Eye (tissue), 1 donor: Measurements from ENCODE around the gene ROCK1.
"Not testable (repeated sequence)": the region's sequence is repeated elsewhere in the genome, so short reads cannot be mapped to it uniquely, and the experiment has no call there.

Experiments
- DNase-seq: peaks from one replicate; pipeline ENCODE4 v3.0.0-alpha.2; 2015

ROCK1 gene

GRCh38 chr18:21051620-21052019, 60.0 kb downstream of the ROCK1 start:
- DNase-seq: no peak

DNA sequence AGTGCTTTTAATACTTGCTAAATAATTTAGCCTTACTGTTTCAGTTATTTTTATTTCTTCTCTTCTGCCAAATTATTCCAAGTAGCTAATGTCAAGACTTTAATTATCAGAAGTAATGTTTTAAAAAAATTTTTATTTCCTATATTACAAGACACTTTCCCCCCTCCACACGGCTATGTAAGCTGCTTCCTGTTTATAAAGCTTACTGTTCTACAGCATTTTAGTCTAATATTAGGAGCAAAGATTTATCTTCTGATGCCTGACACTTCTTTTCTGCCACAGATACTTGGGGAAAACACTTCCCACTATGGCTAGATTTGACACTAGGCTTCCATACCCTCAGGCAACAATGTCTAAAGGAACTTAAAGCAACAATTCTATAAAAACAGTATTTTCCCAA, 62.3 kb downstream of the ROCK1 start:
- no peak for DNase-seq

GRCh38 chr18:21047126-21047525, 64.5 kb downstream of the ROCK1 start:
- DNase-seq: no peak

- no peak for DNase-seq
Observed at GRCh38 chr18:21040466-21040865, 71.1 kb downstream of the ROCK1 start.

DNA sequence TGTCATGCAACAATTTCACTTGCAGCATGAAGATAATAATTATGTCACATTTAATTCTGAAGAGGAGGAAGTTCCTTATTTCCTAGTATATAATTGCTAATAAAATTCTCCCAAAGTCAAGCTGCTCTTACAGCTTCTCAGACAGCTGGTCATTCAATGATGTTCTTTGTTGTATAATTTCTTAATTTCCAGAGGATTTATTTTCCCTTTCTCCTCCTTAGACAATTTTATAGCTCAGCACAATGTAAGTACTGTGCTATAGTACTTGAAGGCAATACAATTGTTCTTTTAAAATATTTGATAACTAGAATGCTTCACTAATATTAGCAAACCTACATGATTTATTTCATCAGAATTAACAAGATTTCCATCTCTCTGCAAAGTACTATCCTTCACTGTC, 73.4 kb downstream of the ROCK1 start:
- DNase-seq: no peak

DNA sequence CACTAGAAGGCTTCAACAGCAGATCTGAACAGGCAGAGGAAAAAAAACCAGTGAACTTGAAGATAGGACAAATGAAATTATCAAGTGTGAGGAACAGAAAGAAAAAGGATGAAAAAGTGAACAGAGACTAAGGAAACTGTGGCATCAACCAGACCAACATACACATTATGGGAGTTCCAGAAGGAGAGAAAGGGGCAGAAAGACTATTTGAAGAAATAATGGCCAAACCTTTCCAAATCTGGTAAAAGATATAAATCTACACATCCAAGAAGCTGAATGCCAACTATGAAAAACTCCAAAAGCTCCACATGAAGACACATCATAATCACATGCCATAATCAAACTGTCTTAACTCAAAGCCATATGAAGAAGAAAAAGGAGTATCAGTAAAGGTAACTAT, 79.8 kb downstream of the ROCK1 start:
- DNase-seq: no peak

DNA sequence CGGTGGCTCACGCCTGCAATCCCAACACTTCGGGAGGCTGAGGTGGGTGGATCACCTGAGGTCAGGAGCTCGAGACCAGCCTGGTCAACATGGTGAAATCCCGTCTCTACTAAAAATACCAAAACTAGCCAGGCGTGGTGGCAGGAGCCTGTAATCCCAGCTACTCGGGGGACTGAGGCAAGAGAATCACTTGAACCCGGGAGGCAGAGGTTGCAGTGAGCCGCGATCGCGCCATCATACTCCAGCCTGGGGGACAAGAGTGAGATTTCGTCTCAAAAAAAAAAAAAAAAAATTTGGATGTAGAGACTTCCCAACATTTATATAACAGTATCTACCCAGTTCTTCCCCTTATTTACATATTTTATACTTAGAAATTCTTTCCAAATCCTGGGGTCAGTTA, 93.4 kb downstream of the ROCK1 start:
- not testable (repeated sequence) for DNase-seq

- no peak for DNase-seq
Observed at GRCh38 chr18:21012308-21012707, 99.3 kb downstream of the ROCK1 start.

DNA sequence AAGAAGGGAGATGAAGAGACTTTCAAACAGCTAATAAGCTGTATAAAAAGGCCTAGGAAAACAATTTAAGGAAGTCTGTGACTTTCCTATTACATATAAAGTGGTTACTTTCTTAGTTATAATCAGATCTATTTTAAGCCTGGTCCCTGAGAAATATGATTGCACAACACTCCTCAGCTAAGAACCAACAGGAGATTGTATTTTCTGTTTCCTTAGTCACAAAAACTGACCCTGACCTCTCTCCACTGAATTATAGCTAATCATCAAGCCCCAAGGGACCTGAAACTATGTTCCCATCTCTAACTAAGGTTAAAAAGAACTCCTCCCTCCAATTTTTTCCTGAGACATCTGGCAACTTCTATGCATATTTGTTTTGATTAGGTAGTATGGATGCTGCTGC, 106.9 kb downstream of the ROCK1 start:
- DNase-seq: no peak

DNA sequence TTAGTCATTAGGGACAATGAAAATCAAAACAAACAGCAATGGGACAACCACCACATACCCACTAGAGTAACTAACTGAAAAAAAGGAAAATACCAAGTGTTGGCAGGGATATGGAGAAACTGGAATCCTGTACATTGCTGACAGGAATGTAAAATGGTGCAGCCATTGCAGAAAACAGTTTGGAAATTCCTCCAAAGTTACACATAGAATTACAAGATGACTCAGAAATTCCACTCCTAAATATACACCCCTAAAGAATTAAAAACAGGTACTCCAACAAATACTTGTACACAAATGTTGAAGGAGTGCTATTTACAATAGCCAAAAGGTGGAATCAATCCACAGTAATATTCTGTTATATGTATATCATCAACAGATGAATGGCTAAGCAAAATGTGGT, 110.9 kb downstream of the ROCK1 start:
- no peak for DNase-seq

- DNase-seq: no peak
Observed at GRCh38 chr18:20997371-20997770, 114.2 kb downstream of the ROCK1 start.

- no peak for DNase-seq
Observed at GRCh38 chr18:20996418-20996817, 115.2 kb downstream of the ROCK1 start.

- no peak for DNase-seq
Observed at GRCh38 chr18:20988726-20989125, 122.9 kb downstream of the ROCK1 start.

- DNase-seq: no peak
Observed at GRCh38 chr18:20975077-20975476, 136.5 kb downstream of the ROCK1 start.

- DNase-seq: peak; percentile 6
Observed at GRCh38 chr18:20971886-20972267, 139.7 kb downstream of the ROCK1 start.

GRCh38 chr18:20966795-20967194, 144.8 kb downstream of the ROCK1 start:
- no peak for DNase-seq

DNA sequence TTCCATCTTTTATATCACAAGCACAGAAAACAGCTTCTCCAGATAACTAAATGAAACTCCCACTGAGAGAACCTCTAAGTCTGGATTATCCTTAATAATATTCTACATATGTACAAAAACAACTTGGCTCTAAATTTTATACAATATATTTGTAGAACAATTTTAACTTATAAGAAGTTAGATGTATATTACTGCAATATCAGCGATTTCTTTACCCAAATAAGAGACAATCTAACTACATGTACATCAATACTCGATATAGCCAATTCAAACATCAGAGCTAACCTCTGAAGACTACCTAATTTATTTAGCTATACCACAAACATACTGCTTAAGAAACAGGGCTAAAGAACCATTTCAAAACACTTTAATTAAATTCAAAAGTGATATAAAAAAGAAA, 148.6 kb downstream of the ROCK1 start:
- no peak for DNase-seq

GRCh38 chr18:20960735-20961134, 150.9 kb downstream of the ROCK1 start:
- DNase-seq: no peak

DNA sequence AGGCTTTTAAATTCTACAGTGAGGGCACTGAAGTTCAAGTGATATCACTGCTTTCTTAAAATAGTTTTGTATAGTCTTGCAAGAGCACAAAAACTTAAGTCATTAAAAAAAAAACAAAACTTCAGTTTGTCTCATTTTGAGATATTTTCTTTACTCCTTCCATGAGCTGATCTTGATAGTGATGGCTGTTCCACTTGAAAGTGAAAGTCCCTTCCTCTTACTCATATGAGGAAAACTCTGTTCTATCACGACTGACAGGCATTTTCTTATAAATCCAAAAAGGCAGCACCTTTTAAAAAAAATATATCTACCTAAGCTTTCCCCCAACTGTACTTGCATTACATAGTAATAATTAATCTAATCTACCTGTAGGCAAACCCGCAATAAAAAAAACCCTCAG, 160.8 kb downstream of the ROCK1 start:
- DNase-seq: not testable (repeated sequence)
